Stimulated activated CD4-positive, alpha-beta T cell treated with anti-CD3 and anti-CD28 coated beads, Interleukin-1b, Interleukin-23, amount 100 ng/mL, for 4 hours (primary cell): ENCODE results near the gene CDRT4.

Experiments used
- DNase-seq, 2 donors: peaks; one replicate each; pipeline ENCODE4 v3.0.0-alpha.2; 2020; ENCODE audit warnings: low read depth in 2 of 2

The CDRT4 gene

DNA sequence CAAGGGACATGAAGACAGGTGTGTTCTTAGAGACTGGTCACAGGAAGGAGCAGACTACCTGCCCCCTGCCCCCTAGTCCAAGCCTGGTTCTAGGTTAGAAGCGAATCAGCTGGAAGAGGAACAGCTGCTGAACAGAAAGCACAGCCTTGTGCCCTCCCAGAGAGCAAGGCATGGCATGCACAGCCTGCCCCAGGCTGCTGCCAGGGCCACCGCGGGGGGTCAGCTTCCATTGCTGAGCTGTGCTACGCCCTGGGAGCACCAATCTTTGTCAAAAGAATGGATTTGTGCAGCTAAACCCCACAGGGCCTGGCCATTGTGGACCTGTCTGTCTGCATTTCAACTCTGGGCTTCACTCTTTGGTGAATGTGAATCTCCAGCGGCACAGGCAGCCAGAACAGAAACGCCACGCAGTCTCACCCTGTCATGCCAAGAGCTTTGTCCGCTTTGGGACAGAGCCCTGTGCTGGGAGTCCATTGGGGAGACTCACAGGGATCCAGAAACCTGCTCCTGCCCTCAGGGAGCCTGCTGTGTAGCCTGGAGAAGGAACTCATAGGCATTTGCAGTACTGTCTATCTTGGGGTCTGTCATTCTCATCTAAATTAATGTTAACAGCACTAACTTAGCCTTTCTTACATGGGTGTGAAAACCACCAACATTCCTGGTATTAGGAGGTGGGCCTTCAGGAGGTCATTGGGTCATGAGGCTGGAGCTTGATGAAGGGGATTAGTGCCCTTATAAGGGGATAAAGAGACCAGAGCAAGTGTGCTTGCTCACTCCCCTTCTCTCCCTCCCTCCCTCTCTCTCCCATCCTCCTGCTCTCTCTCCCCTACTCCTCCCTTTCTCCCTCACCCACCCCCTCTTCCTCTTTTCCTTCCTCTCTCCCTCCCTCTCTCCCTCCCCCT lies 25.6 kb upstream of the CDRT4 start:
- DNase-seq, result no peak

DNA sequence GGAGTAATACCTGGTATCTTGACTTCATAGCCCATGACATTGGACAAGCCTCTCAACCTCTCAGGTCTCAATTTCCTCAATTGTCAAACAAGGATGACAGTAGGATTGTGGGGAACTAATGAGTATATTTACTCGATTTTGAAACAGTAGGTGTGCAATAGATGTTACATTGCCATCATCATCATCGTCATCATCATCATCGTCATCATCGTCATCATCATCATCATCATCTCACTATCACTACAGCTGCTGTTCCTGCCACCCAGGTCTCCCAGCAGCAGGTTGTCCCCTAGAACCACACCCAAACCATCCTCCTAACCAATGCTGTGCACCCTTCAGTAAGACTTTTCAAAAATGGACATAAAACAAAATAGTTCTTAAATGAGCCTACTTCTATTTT lies 24.8 kb upstream of the CDRT4 start:
- no peak for DNase-seq

DNA sequence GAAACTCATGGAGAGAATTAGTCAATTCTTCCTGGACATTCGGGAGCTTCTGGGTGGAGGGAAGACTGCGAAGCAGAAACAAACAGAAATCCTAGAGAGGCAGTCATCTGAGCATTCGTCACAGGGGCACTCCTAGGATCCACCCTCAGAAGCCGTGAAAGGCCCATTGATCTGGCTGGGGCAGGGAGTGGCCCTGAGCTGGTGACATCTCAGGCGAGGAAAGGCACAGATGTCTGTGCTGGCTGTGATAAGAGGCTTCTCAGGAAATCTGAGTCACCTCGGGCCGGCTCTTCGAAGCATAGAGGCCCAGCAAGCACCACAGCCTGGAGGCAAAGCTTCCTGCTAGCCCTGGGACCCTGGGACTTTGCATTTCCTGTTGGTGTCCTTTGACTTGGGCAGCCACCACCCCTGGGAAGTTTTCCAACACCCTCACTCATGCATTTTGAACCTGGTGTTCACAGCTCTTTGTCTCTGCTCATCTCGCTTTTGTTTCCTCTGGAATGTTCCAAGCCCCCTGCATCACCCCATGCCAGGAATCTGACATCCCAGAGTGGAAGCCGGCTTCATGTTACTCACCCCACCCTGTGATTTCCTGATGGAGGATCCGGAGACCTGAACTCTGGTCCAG lies 23.3 kb upstream of the CDRT4 start:
- DNase-seq, result no peak

DNA sequence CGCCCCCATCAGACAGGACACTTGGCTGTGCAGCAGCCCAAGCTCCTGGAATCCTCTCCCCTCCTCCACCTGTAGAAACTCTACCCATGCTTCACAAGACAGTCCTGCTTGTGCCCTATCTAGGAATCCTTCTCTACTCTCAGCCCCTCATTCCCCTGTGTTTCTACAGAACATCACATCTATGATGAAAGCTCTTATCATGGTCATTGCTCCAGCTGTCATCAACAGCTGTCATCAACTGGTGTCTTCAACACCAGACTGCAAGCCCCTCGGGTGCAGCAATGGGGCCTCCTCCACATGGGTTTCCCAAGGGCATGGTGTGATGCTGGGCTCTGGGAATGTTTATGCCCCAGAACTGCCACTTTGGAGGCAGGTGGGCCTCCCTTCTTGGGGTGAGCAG lies 21.1 kb upstream of the CDRT4 start:
- no peak for DNase-seq

DNA sequence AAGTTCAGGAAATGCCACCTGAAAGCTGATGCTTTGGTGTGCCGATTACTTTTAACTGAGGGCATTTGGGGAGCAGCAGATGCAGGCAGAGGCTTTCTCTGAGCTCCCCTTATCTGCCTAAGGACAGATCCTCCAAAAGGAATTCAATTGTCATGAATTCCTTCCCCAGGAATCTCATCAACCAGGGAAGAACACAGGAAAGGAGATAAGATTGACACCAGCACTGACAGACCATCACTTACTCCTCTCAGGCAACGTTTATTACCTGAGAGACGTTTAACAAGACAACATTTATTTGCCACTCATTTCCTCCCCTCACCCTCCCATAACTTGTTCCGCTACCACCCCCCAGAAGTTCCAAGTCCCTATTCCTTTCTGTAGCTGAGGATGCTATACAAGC lies 17.6 kb upstream of the CDRT4 start:
- DNase-seq, result no peak

DNA sequence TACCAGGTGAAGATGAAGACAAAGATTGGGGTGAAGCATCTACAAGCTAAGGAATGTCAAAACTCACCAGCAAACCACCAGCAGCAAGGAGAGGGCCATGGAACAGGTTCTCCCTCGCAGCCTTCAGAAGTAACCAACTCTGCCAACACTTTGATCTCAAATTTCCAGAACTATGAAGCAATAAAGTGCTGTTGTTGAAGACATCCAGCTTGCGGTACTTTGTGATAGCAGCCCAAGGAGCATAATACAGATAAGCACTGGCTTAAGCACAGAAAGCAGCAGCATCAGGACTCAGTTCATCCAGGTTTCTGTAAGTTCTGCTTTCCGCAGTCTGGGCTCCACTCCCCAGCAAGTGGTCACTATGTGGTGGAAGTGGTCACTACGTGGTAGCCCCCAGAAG lies 16.0 kb upstream of the CDRT4 start:
- DNase-seq, result no peak

DNA sequence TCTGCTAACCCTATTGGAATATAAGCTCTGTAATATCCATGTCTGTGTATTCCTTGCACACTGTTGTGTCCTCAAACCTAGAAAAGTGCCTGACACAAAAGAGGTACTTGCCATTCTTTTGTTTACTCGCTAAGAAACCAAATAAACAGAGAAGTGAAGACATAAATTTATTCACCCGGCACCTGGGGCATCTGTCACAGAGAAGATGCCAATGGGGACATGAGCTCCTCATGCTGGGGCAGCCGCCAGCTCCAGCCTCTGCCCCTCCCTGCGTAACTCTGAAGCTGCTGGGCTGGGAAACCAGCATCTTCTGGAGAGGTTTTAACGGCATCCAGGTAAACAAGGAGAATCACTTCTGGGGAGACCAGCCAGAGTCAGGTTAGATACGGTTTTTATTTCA lies 15.1 kb upstream of the CDRT4 start:
- DNase-seq, result no peak

DNA sequence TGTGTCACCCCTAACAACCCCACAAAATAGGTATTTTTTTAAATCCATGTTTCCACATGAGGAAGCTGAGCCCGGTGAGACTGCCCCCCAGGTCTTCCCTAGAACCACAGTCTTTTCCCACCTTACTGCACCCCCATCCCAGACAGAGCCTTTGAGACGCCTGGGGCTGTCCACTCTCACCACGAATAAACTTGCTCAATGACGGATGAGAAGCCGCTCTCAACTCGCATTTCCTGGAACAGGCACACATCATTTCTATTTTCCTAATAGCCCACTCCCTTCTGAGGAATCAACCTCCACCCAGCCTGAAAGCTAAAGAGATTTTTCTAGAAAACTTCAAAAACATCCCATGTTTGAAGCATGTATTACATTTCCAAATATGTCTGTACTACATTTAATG lies 14.1 kb upstream of the CDRT4 start:
- no peak for DNase-seq

DNA sequence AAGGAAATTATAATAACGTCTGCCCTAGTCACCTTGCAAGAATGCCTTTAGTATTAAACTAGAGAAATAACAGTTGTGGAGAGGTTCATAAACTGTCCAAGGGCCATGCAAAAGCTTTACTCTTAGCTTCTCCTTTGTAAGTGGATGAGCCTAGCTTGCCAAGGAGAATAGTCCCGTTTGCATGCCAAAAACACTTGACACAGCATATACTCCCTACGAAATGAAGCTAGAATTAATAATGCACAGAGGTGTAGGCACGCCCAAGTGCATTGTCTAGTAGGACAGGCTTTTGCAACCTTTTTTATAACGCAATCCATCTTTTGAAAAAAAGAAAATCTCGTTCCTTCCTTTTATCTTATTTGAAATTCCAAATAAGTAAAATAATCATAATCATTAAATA lies 12.8 kb upstream of the CDRT4 start:
- no peak for DNase-seq

DNA sequence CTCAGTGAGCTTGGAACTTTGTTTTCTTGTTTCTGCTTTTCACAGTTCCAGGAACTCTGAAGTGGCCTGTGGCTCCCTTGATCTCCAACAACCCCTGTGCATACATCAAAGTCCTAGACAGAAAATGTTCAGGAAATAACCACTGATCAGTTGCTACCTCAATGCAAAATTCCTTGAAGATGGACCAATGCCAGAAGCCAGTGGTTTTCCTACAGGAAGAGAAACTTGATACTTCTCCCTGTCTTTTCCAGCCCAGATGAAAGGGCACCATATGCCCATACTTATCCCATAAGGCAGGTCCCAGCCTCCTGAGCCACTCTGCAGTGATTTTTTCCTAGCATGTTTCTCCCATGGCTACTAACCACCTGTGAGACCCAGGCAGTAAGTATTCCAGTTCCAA lies 12.3 kb upstream of the CDRT4 start:
- DNase-seq, result no peak

DNA sequence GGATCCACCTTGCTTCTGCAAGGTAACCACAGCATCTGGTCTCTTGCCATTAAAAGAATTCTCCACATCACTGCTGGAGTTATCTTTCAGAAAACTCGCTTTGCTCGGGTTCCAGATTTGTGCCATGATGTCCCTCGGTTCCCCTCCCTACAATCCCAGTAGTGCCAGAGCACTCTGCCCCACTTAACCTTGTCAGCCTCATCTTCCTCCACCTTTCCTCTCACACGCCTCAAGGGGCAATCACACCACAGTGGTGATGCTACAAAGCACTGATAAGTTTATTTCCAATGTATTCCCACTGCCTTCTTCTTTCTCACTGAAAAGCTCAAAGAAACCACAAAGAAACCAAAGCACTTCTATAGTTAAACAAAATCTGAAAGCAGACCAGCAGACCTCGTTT lies 11.4 kb upstream of the CDRT4 start:
- DNase-seq, result no peak

DNA sequence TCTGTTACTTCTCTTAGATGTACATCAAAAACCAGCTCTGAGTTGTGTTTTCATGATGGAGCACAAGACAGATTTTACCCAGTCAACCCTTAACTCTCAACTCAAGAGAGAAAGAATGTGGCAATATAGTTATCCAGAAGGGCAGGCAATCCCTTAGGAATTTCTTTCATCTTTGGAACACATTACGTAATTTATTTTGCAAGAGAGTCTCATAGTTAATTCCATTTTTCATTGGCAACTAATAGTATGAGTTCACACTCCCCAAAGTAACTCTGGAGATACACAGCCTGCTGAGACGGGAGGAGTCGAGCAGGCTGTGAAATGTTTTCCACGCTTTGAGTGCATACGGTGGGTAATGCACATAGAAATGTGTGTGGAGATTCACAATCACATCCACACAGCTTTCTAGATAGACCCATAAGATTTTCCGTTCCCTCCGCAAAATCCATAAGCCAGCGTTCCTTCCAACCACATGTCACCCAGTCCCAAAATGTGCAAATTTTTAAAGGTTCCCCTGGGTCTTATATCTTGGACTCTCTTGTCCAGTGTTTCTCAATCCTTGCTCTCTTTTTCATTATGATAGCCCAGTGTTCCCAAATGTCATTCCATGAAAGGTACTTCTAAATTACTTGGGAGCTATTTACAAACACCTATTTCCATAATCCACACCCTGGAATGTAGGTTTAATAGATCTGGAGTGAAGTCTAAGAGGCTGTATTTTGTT lies 8.4 kb upstream of the CDRT4 start:
- no peak for DNase-seq

DNA sequence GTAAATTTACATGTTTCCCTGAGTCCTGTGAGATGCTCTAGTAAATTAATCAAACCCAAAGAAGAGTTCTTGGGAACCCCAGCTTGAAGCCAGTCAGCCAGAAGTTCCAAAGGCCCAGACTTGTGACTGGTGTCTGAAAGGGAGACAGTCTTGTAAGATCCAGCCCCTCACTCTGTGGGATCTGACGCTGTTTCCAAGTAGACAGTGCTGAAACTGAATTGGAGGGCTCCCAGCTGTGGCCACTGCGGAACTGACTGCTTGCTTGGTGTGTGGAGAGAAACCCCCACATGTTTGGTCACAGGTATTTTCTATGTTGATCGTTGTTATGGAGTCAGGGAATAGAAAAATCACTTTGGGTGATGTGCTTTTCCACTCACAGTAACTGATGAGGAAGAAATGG lies 5.5 kb upstream of the CDRT4 start:
- no peak for DNase-seq

DNA sequence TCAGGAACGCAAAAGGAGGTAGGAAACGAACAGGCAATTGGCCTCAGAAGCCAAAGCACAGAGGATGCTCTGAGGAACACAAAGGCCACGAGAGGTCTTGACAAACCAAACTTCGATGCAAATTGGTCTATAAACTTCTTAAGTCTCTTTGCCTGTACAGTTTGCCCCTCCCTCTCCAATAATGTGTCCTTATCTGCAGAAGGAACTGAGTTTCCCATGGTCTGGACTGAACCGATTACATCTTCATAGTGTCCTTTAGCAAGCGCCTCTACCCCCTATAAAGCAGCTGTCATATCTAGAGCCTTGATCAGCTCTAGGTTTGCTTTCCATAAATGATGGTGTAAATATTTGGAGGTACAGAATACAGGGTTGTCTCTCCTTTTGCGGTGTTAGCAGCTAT lies 3.1 kb upstream of the CDRT4 start:
- DNase-seq, result no peak

DNA sequence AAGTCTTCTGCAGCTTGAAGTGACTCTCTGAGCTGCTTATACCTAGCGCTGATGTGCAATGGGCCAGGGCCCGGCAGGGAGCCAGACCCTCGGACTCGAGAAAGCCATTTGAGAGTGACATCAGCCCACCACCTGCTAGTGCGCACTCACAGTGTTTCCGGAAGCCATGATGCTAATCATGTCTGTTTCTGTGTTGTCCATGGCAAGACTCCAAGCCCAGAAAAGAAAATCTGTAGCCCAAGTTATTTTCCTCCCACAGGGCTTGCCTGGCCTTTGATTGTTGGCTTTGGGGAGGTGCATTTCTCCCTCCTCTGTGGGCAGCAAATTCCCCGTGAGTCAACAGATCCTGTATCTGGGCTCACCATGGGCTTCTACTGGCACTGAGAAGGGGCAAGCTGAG lies 1.8 kb upstream of the CDRT4 start:
- DNase-seq, result no peak

DNA sequence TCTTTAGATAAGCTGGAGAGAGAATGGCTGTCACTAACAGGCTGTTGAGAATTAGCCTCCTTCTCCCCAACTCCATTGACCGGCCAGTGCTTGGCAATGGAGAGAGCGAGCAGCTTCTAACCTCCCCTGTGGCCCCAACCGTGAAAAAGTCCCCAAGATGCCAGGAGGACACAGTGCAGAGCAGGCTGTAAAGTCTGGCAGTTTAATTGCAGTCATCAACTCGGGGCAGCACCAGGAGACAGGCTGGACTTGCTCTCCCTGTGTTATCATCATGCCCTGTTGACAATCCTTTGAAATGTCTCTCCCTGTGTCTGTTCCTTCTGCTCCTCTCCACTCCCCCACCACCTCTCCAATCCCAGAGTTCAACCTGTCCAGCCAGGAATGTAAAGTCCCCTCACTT lies 705 bp upstream of the CDRT4 start:
- DNase-seq, result no peak

DNA sequence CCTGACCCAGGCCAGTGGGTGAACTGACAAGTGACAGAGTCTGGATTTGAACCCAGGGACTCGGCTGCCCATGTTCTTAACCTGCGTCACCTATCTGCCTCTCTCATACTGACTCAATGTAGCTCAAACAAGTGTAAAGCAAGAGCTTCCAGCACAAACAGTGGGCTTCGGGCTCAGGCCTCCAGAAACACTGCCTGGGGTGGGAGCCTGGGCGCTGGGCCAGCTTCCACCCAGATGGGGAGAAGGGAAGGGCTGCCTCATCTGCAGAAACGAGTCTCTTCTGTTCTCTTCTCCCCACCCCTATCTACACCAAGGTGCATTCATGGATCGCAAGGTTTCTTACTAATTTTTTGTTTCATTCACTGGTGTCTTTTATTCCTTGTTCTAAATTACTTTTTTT lies 1.3 kb downstream of the CDRT4 start:
- no peak for DNase-seq

DNA sequence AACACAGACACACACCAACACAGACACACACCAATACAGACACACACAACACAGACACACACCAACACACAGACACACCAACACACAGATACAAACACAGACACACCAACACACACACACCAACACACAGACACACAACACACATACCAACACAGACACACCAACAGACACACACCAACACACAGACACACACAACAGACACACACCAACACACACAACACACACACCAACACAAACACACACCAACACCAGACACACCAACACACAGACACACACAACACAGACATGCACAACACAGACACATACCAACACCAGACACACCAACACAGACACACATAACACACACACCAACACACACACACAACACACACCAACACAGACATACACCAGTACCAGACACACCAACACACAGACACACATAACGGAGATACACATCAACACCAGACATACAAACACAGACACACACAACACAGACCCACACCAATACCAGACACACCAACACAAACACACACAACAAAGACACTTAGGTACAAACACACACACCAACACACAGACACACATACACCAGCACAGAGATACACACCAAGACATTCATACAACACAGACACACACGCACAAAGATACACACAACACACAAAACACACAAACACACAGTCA lies 2.2 kb downstream of the CDRT4 start:
- DNase-seq, result no peak

DNA sequence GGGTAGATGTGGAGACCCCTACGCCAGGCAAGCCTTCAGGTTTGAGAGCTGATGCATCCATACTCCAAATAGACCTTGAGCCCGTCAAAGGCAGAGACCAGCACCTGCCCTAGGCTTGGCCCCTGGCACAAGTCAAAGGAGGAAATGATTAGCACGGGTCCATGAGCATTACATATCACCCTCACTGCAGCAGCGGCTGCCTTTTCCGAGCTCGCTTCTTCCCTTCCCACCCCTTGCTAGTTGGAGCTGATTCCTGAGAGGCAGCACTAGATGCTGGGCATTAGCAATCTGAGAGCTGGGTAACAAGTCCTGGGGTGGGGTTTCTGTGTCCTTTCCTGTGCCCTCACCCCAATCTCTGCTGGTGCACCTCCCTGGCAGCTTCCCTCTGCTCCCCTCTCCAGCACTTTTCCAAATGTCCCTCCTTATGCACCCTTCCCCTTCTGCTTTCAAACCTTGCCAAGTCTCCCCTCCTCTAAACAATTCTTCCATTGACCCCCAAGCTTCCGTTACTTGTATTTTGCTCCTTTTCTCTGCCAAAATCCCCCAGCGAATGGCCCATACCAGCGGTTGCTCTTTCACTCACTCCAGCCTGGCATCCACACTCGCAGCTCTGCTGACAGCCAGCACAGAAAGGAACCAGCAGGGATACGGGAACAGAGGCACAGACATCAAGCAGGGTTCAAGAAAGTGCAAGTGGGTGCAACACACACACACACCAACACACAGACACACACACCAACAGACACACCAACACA lies 3.0 kb downstream of the CDRT4 start:
- no peak for DNase-seq

DNA sequence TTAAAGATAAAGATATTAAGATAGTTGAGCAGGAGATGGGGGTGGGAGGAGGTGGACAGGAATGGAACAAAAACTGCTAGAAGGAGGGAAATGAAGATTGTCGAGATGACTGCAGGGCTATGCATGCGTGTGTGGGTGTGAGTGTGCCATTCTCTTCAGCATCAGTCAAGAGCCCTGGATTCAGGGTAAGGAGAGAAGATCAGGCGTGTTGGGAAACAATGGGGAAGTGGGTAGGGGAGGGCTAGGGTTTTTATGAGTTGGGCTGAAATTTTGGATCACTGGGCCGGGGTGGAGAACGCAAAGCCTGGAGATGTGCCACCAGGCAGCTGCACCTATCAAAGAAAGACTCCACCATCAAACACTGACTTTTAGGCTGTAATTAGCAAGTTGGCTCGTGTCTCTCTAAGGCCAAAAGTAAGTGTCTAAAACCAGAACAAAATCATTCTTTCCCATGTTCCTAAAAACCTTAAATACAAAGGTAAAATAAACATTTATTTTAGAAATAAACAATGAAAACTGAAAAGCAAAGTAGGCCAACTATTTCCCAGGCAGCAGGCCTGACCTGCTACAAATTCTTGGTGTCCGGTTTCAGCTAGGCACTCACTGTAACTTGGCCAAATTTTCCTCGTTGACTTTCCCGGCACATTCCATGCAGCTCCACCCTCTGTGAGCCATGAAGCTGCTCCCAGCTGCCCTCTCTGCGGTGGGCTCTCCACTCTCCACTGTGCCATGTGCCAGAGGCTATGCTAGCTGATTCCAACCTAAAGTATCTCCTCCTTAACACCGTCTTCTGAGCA lies 4.2 kb downstream of the CDRT4 start:
- DNase-seq, result no peak

DNA sequence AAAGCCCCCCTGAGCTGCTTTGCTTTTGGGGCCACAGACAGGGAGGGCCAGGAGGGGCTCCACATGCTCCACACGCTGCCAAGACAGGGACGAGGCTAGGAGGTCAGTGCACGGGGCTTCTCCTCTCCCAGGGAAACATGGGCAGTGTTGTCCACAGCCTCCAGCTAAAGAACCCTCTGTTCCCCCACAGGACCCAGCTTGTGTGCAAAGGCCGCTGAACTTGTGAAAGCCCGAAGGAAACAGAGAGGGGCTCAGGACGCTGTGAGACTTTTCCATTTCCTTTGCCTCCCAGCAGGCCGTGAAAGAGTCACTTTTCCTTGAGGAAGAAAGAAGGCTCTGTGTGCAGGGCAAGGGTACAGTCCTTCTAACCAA lies 9.7 kb downstream of the CDRT4 start:
- DNase-seq, result no peak
